Measurements from ENCODE around the gene ZNF43.
"Not testable (repeated sequence)": the region's sequence is repeated elsewhere in the genome, so short reads cannot be mapped to it uniquely, and the experiment has no call there.

The ZNF43 gene

GRCh38 chr19:21835810-21836444 is at the start of gene ZNF43:
Gene ZNF43, minus strand, starts transcription at chr19:21836182. Its CDS starts 144 bp downstream, at chr19:21836038.
- DNase-seq = peak; percentile 90 to 93

GRCh38 chr19:21885516-21885915 is 49.5 kb upstream of the ZNF43 start:
- not testable (repeated sequence) for DNase-seq

- not testable (repeated sequence) for DNase-seq
Observed at GRCh38 chr19:21884786-21885185, 48.8 kb upstream of the ZNF43 start.

- no peak for DNase-seq
Observed at GRCh38 chr19:21883516-21883915, 47.5 kb upstream of the ZNF43 start.

GRCh38 chr19:21880761-21881160 is 44.8 kb upstream of the ZNF43 start:
- not testable (repeated sequence) for DNase-seq

GRCh38 chr19:21878646-21879045 is 42.7 kb upstream of the ZNF43 start:
- no peak for DNase-seq

GRCh38 chr19:21877976-21878375 is 42.0 kb upstream of the ZNF43 start:
- DNase-seq = no peak

- not testable (repeated sequence) for DNase-seq
Observed at GRCh38 chr19:21876608-21877007, 40.6 kb upstream of the ZNF43 start.

- DNase-seq = no peak
Observed at GRCh38 chr19:21856773-21857514, 21.0 kb upstream of the ZNF43 start.

GRCh38 chr19:21851596-21852345 is 15.8 kb upstream of the ZNF43 start:
- DNase-seq = peak; percentile 97 to 98

- DNase-seq = no peak
Observed at GRCh38 chr19:21850656-21851255, 14.8 kb upstream of the ZNF43 start.

GRCh38 chr19:21848706-21849105 is 12.7 kb upstream of the ZNF43 start:
- no peak for DNase-seq

GRCh38 chr19:21843081-21843480 is 7.1 kb upstream of the ZNF43 start:
- no peak for DNase-seq

- DNase-seq = no peak
Observed at GRCh38 chr19:21841488-21842097, 5.6 kb upstream of the ZNF43 start.

GRCh38 chr19:21841081-21841480 is 5.1 kb upstream of the ZNF43 start:
- DNase-seq = no peak

- no peak for DNase-seq
Observed at GRCh38 chr19:21839976-21840375, 4.0 kb upstream of the ZNF43 start.

GRCh38 chr19:21838646-21839045 is 2.7 kb upstream of the ZNF43 start:
- DNase-seq = no peak

GRCh38 chr19:21835429-21835809 is 563 bp downstream of the ZNF43 start:
- DNase-seq = no peak

GRCh38 chr19:21833733-21834132 is 2.2 kb downstream of the ZNF43 start:
- DNase-seq = no peak

GRCh38 chr19:21824679-21825078 is 11.3 kb downstream of the ZNF43 start:
- no peak for DNase-seq

- DNase-seq = no peak
Observed at GRCh38 chr19:21823224-21823623, 12.8 kb downstream of the ZNF43 start.

- no peak for DNase-seq
Observed at GRCh38 chr19:21812448-21812847, 23.5 kb downstream of the ZNF43 start.

Measured in inflammatory macrophage treated with lipopolysaccharide for 1 hour (primary cell).